Measurements from ENCODE around the gene POU6F2.

Gene POU6F2

DNA sequence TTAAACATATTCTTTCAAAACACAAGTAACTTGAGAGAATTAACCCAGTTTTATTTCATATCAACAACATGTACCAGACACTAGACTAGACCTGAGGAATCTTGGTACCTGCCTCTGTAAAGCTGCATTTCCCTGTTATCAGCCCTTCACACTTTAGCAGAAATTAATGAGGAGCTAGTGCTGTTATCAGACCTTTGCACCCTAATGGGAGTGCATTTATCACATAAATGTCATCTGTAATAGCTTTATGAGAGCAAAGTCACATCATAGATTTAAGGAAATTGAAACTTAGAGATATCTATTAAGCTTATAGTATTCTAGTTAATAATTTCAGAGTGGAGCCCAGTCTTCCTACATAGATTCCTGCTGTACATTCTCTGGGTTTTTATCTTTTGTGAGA, 318.1 kb downstream of the POU6F2 start:
- TF ChIP-seq EGR1 (IDR thresholded peaks at IDR 0.05) (no peak), FOXM1 (IDR thresholded peaks at IDR 0.05; ENCODE audit: borderline replicate concordance, low read depth) (no peak), CEBPB (IDR thresholded peaks at IDR 0.05) (no peak)
- TF ChIP-seq, protein P1, sequence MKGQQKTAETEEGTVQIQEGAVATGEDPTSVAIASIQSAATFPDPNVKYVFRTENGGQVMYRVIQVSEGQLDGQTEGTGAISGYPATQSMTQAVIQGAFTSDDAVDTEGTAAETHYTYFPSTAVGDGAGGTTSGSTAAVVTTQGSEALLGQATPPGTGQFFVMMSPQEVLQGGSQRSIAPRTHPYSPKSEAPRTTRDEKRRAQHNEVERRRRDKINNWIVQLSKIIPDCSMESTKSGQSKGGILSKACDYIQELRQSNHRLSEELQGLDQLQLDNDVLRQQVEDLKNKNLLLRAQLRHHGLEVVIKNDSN (IDR thresholded peaks at IDR 0.05), result no peak
- TF ChIP-seq, protein P2, sequence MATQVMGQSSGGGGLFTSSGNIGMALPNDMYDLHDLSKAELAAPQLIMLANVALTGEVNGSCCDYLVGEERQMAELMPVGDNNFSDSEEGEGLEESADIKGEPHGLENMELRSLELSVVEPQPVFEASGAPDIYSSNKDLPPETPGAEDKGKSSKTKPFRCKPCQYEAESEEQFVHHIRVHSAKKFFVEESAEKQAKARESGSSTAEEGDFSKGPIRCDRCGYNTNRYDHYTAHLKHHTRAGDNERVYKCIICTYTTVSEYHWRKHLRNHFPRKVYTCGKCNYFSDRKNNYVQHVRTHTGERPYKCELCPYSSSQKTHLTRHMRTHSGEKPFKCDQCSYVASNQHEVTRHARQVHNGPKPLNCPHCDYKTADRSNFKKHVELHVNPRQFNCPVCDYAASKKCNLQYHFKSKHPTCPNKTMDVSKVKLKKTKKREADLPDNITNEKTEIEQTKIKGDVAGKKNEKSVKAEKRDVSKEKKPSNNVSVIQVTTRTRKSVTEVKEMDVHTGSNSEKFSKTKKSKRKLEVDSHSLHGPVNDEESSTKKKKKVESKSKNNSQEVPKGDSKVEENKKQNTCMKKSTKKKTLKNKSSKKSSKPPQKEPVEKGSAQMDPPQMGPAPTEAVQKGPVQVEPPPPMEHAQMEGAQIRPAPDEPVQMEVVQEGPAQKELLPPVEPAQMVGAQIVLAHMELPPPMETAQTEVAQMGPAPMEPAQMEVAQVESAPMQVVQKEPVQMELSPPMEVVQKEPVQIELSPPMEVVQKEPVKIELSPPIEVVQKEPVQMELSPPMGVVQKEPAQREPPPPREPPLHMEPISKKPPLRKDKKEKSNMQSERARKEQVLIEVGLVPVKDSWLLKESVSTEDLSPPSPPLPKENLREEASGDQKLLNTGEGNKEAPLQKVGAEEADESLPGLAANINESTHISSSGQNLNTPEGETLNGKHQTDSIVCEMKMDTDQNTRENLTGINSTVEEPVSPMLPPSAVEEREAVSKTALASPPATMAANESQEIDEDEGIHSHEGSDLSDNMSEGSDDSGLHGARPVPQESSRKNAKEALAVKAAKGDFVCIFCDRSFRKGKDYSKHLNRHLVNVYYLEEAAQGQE (IDR thresholded peaks at IDR 0.05; ENCODE audit: low read depth), result no peak

DNA sequence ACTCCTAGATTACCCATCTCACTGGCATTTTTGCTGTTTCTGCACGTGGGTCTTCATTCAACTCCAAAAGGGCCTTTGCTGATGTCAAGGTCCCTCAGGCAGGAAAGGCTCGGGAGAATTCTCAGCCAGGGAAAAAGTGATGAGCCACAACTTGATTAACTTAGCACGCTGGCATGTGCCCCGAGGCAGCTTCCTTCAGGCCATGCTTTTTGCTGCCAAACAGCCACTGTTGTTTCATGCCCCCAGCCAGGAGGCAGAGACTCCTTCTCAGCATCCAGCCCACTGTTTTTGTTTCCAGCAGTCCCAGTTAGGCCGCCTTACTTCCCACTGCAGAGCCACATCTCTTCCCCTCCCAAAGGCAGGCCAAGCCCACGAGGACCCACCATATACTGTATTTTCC, 322.0 kb downstream of the POU6F2 start:
- TF ChIP-seq, protein P3, sequence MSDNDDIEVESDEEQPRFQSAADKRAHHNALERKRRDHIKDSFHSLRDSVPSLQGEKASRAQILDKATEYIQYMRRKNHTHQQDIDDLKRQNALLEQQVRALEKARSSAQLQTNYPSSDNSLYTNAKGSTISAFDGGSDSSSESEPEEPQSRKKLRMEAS (IDR thresholded peaks at IDR 0.05), result no peak
- no peak for TF ChIP-seq RAD21 (IDR thresholded peaks at IDR 0.05; ENCODE audit: low read depth)
- TF ChIP-seq ZBTB7A (IDR thresholded peaks at IDR 0.05; ENCODE audit: low read depth), result no peak
- no peak for TF ChIP-seq TEAD4 (IDR thresholded peaks at IDR 0.05)
- TF ChIP-seq, protein P1 (IDR thresholded peaks at IDR 0.05), result no peak
- TF ChIP-seq EP300 (IDR thresholded peaks at IDR 0.05; ENCODE audit: borderline replicate concordance), result no peak
- TF ChIP-seq CREB1 (IDR thresholded peaks at IDR 0.05; ENCODE audit: low read depth), result no peak
- no peak for TF ChIP-seq YY1 (IDR thresholded peaks at IDR 0.05; ENCODE audit: low read depth)
- TF ChIP-seq, protein P2 (IDR thresholded peaks at IDR 0.05; ENCODE audit: low read depth), result no peak
- no peak for TF ChIP-seq EGR1 (IDR thresholded peaks at IDR 0.05)
- no peak for TF ChIP-seq FOXM1 (IDR thresholded peaks at IDR 0.05; ENCODE audit: borderline replicate concordance, low read depth)
- no peak for TF ChIP-seq NFIC (IDR thresholded peaks at IDR 0.05)
- TF ChIP-seq TCF12 (IDR thresholded peaks at IDR 0.05; ENCODE audit: low read depth), result no peak
- TF ChIP-seq CEBPB (IDR thresholded peaks at IDR 0.05), result no peak
- no peak for TF ChIP-seq TAF1 (IDR thresholded peaks at IDR 0.05; ENCODE audit: low read depth)

DNA sequence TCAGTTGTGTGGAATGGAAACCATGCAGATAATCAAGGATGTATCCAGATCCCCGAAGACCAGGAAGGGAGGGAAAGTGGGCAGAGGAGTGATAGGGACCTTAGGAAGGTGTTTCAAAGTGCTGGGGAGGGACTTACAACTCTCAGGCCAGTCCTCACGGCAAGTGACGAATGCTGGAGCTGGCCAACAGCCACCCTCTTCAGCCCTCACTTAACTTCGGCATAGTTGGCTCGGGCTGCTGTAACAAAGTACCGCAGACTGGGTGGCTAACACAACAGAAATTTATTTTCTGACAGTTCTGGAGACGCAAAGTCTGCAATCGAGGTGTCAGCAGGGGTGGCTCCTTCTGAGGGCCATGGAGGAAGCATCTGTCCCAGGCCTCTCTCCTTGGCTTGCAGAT, 322.6 kb downstream of the POU6F2 start:
- TF ChIP-seq, protein P1 (IDR thresholded peaks at IDR 0.05), result no peak
- no peak for TF ChIP-seq TCF12 (IDR thresholded peaks at IDR 0.05; ENCODE audit: low read depth)
- TF ChIP-seq, protein P3 (IDR thresholded peaks at IDR 0.05), result no peak
- no peak for TF ChIP-seq ZBTB7A (IDR thresholded peaks at IDR 0.05; ENCODE audit: low read depth)
- no peak for TF ChIP-seq TEAD4 (IDR thresholded peaks at IDR 0.05)
- TF ChIP-seq FOXM1 (IDR thresholded peaks at IDR 0.05; ENCODE audit: borderline replicate concordance, low read depth), result no peak
- no peak for TF ChIP-seq EP300 (IDR thresholded peaks at IDR 0.05; ENCODE audit: borderline replicate concordance)
- TF ChIP-seq RAD21 (IDR thresholded peaks at IDR 0.05; ENCODE audit: low read depth), result no peak
- no peak for TF ChIP-seq CEBPB (IDR thresholded peaks at IDR 0.05)
- no peak for TF ChIP-seq EGR1 (IDR thresholded peaks at IDR 0.05)
- TF ChIP-seq, protein P2 (IDR thresholded peaks at IDR 0.05; ENCODE audit: low read depth), result no peak
- TF ChIP-seq TAF1 (IDR thresholded peaks at IDR 0.05; ENCODE audit: low read depth), result no peak
- TF ChIP-seq CREB1 (IDR thresholded peaks at IDR 0.05; ENCODE audit: low read depth), result no peak
- TF ChIP-seq NFIC (IDR thresholded peaks at IDR 0.05), result no peak
- TF ChIP-seq YY1 (IDR thresholded peaks at IDR 0.05; ENCODE audit: low read depth), result no peak

DNA sequence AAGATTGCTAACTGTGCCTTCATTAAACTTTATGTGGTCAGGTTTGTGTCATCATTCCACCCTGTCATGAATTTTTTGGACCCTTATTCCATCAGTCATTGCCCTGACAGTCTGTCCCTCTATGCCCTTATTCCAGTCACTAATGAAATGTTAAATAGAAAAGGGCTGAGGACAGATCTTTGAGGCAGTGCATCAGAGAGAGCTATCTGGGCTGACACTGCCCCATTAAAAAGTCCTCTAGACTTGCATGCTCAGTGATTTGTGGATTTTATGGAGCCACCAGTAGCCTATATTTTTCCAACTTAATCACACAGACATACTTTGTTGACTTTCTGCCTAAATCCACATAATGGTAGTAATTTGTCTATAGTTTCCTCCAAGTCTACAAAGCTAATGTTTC, 323.8 kb downstream of the POU6F2 start:
- no peak for TF ChIP-seq EP300 (IDR thresholded peaks at IDR 0.05; ENCODE audit: borderline replicate concordance)
- TF ChIP-seq ZBTB7A (IDR thresholded peaks at IDR 0.05; ENCODE audit: low read depth), result no peak
- TF ChIP-seq YY1 (IDR thresholded peaks at IDR 0.05; ENCODE audit: low read depth), result no peak
- TF ChIP-seq, protein P1 (IDR thresholded peaks at IDR 0.05), result no peak
- TF ChIP-seq, protein P2 (IDR thresholded peaks at IDR 0.05; ENCODE audit: low read depth), result no peak
- TF ChIP-seq TAF1 (IDR thresholded peaks at IDR 0.05; ENCODE audit: low read depth), result no peak
- no peak for TF ChIP-seq TCF12 (IDR thresholded peaks at IDR 0.05; ENCODE audit: low read depth)
- no peak for TF ChIP-seq RAD21 (IDR thresholded peaks at IDR 0.05; ENCODE audit: low read depth)
- TF ChIP-seq, protein P3 (IDR thresholded peaks at IDR 0.05), result no peak
- no peak for TF ChIP-seq CEBPB (IDR thresholded peaks at IDR 0.05)
- no peak for TF ChIP-seq CREB1 (IDR thresholded peaks at IDR 0.05; ENCODE audit: low read depth)
- no peak for TF ChIP-seq TEAD4 (IDR thresholded peaks at IDR 0.05)
- TF ChIP-seq EGR1 (IDR thresholded peaks at IDR 0.05), result no peak
- TF ChIP-seq NFIC (IDR thresholded peaks at IDR 0.05), result no peak
- TF ChIP-seq FOXM1 (IDR thresholded peaks at IDR 0.05; ENCODE audit: borderline replicate concordance, low read depth), result no peak
